HG03066 (cell line): Measurements from ENCODE around the gene CST4.
"Not testable (repeated sequence)": the region's sequence is repeated elsewhere in the genome, so short reads cannot be mapped to it uniquely, and the experiment has no call there.

Experiments
- ATAC-seq: cut with Tn5 transposase; IDR thresholded peaks from one replicate; pipeline ENCODE4 v1.9.1; 2021; ENCODE audit warnings: low read depth; ENCODE audit not compliant: unreplicated experiment

Gene CST4

GRCh38 chr20:23688684-23689398 lies at the start of gene CST4:
CST4 (minus strand) TSS chr20:23689038; CDS start chr20:23688969, 69 bp downstream.
- not testable (repeated sequence) for ATAC-seq

GRCh38 chr20:23735391-23735790 lies 46.6 kb upstream of the CST4 start:
- not testable (repeated sequence) for ATAC-seq

DNA sequence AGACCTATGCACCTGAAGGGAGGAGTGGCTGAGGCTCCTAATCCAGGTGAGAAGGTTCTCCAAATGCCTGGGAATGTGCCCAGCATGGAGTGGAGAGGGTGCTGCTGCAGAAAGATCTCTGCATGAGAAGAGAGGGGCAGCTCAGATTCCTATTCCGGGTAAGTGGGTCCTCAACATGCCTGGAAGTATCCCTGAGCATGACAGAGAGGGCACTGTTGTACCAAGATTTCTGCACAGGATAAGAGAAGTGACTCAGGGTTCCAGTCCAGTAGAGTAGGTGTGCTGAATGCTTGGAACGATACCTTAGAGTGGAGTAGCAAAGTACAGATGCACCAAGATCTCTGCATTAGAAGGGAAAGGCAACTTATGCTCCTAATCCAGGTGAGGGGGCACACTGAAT lies 46.1 kb upstream of the CST4 start:
- ATAC-seq = not testable (repeated sequence)

GRCh38 chr20:23734440-23734839 lies 45.6 kb upstream of the CST4 start:
- not testable (repeated sequence) for ATAC-seq

DNA sequence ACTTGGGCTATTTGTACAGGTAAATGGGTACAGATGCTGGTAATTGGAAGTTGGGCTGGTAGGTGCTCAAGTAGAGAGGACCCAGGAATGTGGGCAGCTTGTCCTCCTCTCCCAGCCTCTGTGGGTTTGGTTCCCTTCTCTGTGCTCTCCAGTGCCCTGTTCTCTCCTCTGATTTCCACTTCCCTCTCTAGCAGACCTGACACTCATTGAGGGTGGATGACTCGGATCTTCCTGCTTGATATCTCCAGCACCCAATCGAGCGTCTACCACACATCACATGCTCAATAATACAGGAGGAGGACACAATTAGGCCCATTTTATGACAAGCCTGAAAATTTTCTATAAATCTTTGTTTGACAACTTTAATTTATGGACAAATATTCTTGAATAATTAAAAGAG lies 38.2 kb upstream of the CST4 start:
- ATAC-seq = no peak

DNA sequence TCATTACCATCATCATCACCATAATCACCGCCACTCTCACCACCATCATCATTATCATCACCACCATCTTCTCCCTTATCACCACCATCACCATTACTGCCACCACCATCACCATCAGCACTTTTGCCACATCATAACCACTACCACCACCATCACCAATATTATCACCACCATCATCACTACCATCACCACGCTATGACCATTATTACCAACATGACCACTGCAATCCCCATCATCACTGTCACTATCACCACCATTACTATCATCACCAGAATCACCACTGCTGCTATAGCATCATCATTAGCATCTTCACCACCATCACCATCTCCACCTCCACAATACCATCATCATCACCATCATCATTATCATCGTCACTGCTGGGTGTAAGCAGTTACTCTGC lies 36.3 kb upstream of the CST4 start:
- ATAC-seq = no peak

- ATAC-seq = peak; percentile 58
Observed at GRCh38 chr20:23723659-23724307, 34.9 kb upstream of the CST4 start.

DNA sequence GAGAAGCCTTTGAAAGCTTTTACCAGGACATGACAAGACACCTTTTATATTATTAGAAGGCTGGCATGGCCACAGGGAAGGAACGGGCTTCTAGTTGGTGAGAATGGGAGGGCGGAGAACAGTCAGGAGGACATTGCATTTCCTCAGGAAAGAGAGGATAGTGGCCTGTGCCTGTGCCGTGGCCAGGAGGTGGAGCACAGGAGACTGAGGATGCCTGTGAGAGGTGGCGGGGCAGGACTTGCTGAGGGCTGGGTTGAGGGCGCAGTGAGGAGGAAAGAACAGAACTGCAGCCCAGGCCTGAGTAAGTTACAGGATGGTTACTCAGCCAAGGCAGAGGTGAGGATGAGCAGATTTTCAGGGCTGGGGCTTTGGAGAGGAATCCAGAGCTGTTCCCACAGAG lies 34.0 kb upstream of the CST4 start:
- ATAC-seq = not testable (repeated sequence)

DNA sequence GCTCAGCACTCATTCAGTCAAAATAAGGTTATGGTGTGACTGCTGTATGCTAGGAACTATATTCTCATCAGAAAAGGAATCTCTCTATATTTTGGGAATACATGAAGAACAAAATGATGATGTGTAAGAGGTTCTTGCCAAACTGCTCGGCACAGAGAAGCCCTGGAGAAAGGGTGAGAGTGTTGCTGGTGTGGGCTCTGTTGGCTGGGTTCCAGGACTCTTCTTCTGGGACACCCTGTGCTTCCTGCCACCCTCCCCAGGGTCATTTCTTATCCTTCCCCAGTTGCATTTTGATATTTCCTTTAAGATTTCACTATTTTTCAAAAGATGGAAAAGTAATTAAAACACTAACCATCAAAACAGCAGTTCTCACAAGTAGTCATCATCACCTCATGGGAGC lies 33.1 kb upstream of the CST4 start:
- ATAC-seq = no peak

DNA sequence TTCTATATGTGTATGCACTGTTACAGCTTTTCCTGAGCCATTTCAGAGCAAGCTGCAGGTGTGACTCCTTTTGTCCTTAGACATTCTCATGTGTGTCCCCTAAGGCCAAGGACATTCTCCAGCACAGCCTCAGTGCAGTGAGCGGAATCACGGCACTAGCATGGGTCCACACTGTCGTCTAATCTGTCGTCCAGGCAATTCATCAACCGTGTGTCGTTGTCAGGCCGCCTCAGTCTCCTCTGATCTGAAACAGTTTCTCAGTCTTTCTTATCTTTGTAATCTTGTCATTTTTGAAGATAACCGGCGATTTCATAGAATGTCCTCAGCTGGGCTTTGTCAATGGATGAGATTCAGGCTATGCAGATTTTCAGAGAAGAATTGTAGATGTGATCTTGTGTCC lies 30.5 kb upstream of the CST4 start:
- ATAC-seq = not testable (repeated sequence)

DNA sequence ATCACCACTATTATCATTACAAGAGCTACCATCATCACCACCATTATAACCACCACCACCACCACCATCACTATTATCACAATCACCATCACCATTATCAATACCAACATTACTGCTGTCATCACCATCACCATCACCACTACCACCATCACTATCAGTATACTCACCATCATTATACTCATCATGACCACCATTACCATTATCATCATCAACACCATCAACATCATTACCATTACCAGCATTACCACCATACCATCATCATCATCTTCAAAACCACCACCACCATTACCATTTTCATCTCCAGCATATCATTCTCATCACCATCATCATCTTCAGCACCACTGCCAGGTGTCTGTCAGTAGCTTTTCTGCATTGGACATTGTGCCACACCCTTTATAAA lies 22.9 kb upstream of the CST4 start:
- ATAC-seq = not testable (repeated sequence)

- no peak for ATAC-seq
Observed at GRCh38 chr20:23710771-23711170, 21.9 kb upstream of the CST4 start.

DNA sequence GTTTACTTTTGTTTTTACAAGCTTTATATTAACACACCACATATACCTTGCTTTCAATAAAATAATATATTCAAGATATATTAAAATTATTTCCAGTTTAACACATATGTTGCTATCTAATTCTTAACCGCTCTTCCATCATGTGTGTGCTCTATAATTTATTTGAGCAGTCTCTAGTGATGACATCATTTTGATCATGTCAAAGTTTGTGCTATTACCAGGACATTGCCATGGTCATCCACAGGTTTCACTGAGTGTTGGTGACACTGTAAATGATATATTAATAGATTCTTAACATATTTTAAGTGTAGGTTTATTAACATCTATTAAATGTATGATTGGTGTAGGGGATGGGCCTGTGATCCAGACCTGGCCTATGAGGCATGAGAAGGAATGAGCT lies 17.1 kb upstream of the CST4 start:
- no peak for ATAC-seq

DNA sequence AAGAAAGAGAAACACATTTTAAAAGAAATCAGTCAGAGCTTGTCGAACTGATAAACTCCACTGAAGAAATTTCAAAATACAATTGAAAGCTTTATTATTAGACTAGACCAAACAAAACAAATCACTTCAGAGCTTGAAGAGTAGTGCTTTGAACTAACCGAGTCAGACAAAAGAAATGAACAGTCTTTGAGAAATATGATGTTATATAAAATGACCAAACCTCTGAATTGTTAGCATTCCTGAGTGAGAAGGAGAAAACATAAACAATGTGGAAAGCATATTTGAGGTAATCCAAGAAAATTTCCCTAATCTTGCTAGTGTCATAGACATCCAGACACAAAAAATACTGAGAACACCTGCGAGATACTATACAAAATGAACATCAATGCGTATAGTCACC lies 13.2 kb upstream of the CST4 start:
- ATAC-seq = no peak

GRCh38 chr20:23700931-23701330 lies 12.1 kb upstream of the CST4 start:
- ATAC-seq = no peak

- no peak for ATAC-seq
Observed at GRCh38 chr20:23697947-23698346, 9.1 kb upstream of the CST4 start.

DNA sequence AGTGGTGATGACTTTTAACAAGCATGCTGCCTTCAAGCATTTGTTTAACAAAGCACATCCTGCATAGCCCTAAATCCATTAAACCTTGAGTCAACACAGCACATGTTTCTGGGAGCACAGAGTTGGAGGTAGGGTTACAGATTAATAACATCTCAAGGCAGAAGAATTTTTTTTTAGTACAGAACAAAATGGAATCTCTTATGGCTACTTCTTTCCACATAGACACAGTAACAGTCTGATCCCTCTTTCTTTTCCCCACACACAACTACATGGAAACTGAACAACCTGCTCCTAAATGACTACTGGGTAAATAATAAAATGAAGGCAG lies 6.2 kb upstream of the CST4 start:
- ATAC-seq = not testable (repeated sequence)

GRCh38 chr20:23694178-23695067 lies 5.6 kb upstream of the CST4 start:
- not testable (repeated sequence) for ATAC-seq

DNA sequence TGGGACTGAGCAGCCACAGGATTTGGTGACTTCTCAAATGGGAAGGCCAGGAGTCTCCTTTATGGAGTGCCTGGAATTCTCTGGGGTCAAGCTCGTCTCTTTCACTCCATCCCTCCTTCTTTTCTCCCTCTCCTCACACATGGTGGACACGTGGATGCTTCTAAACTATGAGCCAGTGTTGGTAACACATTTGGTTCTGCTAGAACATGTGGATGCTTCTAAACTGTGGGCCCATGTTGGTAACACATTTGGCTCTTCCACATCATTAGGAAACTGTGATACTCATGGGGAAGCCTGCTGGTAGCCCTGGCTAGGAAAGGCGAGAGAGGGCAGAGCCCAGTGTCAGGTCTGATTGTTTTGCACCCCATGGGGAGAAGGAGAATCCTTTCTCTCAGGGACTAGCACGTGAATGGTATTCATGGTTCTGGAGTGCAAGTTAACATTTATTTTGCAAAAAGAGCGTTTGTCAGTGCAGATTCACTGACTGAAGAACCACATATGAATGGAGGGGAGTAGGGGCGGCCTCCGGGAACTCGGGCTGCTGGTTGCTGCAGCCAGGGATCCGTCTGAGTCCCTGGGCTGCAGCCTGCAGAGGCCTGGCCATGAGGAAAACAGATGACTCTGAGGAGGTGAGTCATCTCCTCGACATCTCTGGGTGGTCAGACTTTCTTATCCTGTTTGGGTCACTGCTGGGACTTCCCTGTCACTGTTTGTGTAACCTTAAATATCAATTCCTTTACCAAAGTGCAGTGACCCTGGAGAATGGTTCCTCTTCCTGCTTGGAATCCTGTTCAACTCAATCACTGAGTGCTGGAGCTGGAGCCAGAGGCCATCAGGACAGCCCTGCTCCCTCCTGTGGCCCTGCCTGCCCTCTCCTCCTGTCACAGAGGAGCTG lies 4.1 kb upstream of the CST4 start:
- not testable (repeated sequence) for ATAC-seq

GRCh38 chr20:23691675-23692074 lies 2.8 kb upstream of the CST4 start:
- no peak for ATAC-seq
